Measurements from ENCODE around the gene TGFB1. TPM values are rescaled to one million over a fixed set of nuclear protein-coding genes. Genes with fewer than 3 reads are reported as not detected.

Gene TGFB1
- total RNA-seq, 1 experiment from 2014 or later, result 30.1 TPM

DNA sequence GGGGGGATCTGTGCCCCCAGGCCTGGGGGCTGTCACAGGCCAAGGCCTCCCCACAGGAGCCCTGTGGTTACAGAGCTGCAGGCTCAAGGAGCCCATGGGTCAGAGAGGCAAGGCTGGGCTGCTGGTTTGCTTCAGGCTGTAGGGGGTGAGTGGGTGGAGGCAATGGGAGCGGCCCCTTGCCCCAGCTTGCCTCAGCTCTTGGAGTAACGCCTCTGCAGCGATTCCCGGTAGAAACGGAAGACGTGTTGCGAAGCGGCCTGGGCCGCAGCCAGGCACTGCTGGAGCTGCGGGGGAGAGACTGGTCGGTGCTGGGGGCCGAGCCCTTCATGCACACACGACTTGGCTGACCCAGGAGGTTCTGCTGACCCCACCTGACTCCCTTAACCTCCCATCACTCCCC, 32.7 kb upstream of the TGFB1 start:
- no peak for DNase-seq

More for the DNA sequence above, 32.7 kb upstream of the TGFB1 start:
- H3K23me2 ChIP-seq (ENCODE audit: insufficient read length, low read depth, low read length, poor library complexity, severe bottlenecking), result no peaks in the 10 kb centered on the region
- H3K27me3 ChIP-seq (ENCODE audit: insufficient read depth, low read length), result no peaks in the 10 kb centered on the region
- no peak overlapping the region for H3K9ac ChIP-seq (ENCODE audit: extremely low read depth, insufficient read length, low read length)
- H3T11ph ChIP-seq (ENCODE audit: low read length), result no peak overlapping the region
- H4K5ac ChIP-seq (ENCODE audit: insufficient read length, low read depth, low read length), result no peak overlapping the region
- H4K20me1 ChIP-seq (ENCODE audit: control insufficient read depth, insufficient read depth, insufficient read length), result no peaks in the 10 kb centered on the region
- no peak overlapping the region for H3K18ac ChIP-seq (ENCODE audit: insufficient read length, low read depth, low read length)
- no peaks in the 10 kb centered on the region for H3K79me1 ChIP-seq (ENCODE audit: insufficient read depth, low read depth, low read length, poor library complexity, severe bottlenecking)
- no peak overlapping the region for H3K56ac ChIP-seq (ENCODE audit: insufficient read length, low read depth, low read length)
- WGBS (ENCODE audit: extremely low coverage, insufficient read length, low lambda C conversion rate), result no CpG with 5 or more reads among the region's 13 CpGs
- H3K4me1 ChIP-seq (ENCODE audit: insufficient read depth, low read length), result no peaks in the 10 kb centered on the region
- no peak overlapping the region for H3K4ac ChIP-seq (ENCODE audit: low read depth, low read length)
- H2BK12ac ChIP-seq (ENCODE audit: insufficient read length, low read depth, low read length), result no peak overlapping the region
- H2AK5ac ChIP-seq (ENCODE audit: insufficient read length, low read length), result no peak overlapping the region
- no peak overlapping the region for H2AFZ ChIP-seq (ENCODE audit: low read length)
- no peak overlapping the region for H3K27ac ChIP-seq (ENCODE audit: insufficient read length, low read depth, low read length)
- H3K14ac ChIP-seq (ENCODE audit: insufficient read depth, low read length), result no peak overlapping the region
- H4K91ac ChIP-seq (ENCODE audit: insufficient read length, low read depth, low read length), result no peak overlapping the region
- H2BK15ac ChIP-seq (ENCODE audit: low read depth, low read length), result no peak overlapping the region
- H2BK20ac ChIP-seq (ENCODE audit: low read depth, low read length, poor library complexity, severe bottlenecking), result no peak overlapping the region
- TF ChIP-seq, protein P1, sequence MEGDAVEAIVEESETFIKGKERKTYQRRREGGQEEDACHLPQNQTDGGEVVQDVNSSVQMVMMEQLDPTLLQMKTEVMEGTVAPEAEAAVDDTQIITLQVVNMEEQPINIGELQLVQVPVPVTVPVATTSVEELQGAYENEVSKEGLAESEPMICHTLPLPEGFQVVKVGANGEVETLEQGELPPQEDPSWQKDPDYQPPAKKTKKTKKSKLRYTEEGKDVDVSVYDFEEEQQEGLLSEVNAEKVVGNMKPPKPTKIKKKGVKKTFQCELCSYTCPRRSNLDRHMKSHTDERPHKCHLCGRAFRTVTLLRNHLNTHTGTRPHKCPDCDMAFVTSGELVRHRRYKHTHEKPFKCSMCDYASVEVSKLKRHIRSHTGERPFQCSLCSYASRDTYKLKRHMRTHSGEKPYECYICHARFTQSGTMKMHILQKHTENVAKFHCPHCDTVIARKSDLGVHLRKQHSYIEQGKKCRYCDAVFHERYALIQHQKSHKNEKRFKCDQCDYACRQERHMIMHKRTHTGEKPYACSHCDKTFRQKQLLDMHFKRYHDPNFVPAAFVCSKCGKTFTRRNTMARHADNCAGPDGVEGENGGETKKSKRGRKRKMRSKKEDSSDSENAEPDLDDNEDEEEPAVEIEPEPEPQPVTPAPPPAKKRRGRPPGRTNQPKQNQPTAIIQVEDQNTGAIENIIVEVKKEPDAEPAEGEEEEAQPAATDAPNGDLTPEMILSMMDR (conservative IDR thresholded peaks at IDR 0.05), result no peak
- peaks cover 4 to 59% (median 25%) of the 10 kb centered on the region in 3 experiments; a peak in 6 of 7 replicates for H3K36me3 Mint-ChIP-seq (ENCODE audit: insufficient read depth in 1 of 3, low read depth in 3 of 3)
- H3K4me3 Mint-ChIP-seq, result no peak overlapping the region
- H2BK120ac ChIP-seq (ENCODE audit: low read depth, low read length, poor library complexity, severe bottlenecking), result no peak overlapping the region
- no peaks in the 10 kb centered on the region for H3K9me3 Mint-ChIP-seq
- H3K23ac ChIP-seq (ENCODE audit: insufficient read length, low read depth, low read length), result no peak overlapping the region
- H3K4me2 ChIP-seq (ENCODE audit: insufficient read depth, insufficient read length, low read length), result no peak overlapping the region
- H3K27me3 Mint-ChIP-seq (ENCODE audit: low read depth), result no peaks in the 10 kb centered on the region
- H3K27ac Mint-ChIP-seq, result no peak overlapping the region
- no peak overlapping the region for H4K8ac ChIP-seq (replicated peaks; ENCODE audit: insufficient read length, low read depth, low read length)
- no peaks in the 10 kb centered on the region for H3K9me3 ChIP-seq (ENCODE audit: control insufficient read depth, low read depth, low read length)
- no peak overlapping the region for H2BK5ac ChIP-seq (ENCODE audit: insufficient read length, low read length)
- no peaks in the 10 kb centered on the region for H3K4me1 Mint-ChIP-seq
- H3K79me2 ChIP-seq (ENCODE audit: insufficient read depth, low read length), result no peaks in the 10 kb centered on the region

Data from H9 (cell line).